Iris pigment epithelial cell (primary cell): ENCODE results near the gene PTPRO.

Experiments
- DNase-seq: peaks from one replicate; pipeline ENCODE4 v3.0.0-alpha.2; 2011; ENCODE audit warnings: low read depth

PTPRO gene

DNA sequence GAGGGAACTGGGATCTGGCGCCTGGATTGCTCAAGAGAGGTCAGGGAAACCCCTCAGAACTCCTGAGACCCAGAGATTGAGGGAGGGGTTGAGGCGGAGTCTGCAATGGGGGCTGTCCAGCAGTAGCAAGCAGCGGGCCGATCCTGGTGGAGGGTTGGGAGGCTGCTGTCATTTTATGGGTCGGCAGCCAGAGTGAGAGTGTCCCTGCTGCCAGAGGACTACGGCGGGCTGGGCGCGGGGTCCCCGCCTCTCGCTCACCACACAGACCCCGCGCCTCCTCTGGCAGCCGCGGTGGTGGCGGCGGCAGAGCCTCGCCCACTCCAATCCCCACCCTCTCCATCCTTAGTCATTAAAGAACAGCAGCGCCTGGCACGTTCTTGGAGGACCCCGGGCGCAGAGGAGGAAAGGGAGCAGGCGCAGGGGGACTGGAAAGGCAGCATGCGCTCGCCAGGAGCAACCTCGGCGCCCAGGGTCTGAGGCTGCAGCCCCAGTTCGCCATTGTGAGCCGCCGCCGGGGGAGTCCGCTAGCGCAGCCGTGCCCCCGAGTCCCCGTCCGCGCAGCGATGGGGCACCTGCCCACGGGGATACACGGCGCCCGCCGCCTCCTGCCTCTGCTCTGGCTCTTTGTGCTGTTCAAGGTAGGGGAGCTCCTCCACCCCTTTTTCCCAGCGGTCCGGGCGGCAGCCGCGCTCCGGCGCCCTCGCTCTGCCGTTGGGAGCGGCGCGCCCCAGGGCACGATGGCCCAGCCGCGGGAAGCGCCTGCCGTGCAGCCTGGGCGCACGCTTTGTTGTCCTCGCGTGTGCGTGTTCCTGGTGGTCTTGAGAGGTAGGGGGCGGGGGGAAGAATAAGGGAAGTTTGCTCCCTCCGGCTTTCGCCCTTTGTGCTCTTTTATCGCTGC lies at the start of gene PTPRO:
PTPRO (plus strand) TSS at position 345 of the 898 bp plus-strand sequence.
- peak; percentile 17 for DNase-seq

DNA sequence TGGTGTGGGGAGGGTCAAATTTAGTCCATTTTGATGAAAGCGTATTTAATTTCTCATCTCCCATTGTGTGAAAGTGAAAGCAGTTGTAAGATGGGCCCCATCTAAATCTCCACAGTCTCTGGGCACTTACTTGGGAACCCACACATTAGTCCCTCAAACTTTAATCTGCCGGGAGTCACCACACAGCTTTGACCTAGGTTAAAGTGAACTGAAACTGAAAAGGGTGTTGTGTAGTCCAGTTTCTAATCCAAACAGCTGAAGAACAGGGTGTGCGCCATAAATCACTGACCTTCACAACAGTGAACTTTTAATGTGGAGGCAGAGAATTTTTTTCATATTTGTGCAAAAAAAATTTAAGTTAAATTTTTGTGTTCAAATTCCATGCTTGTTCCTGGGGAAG lies 48.4 kb upstream of the PTPRO start:
- DNase-seq: no peak

DNA sequence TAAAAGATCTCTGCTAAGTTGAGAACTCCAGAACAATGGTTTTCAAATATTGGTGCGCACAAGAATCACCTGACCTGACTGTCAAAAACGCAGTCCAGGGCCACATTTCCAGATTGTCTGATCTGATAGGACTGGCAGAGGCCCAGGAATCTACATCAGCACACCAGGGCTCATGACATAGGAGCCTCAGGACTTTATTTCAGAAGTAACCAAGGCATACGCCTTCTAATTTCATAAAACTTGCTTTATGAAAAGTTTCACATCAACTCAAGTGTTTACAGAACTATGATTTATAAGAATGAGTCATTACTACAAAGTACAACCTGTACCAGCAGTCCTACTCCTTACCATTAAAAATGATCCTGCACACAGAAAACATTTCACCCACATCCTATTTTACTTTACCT lies 47.7 kb upstream of the PTPRO start:
- peak; percentile 87 for DNase-seq

DNA sequence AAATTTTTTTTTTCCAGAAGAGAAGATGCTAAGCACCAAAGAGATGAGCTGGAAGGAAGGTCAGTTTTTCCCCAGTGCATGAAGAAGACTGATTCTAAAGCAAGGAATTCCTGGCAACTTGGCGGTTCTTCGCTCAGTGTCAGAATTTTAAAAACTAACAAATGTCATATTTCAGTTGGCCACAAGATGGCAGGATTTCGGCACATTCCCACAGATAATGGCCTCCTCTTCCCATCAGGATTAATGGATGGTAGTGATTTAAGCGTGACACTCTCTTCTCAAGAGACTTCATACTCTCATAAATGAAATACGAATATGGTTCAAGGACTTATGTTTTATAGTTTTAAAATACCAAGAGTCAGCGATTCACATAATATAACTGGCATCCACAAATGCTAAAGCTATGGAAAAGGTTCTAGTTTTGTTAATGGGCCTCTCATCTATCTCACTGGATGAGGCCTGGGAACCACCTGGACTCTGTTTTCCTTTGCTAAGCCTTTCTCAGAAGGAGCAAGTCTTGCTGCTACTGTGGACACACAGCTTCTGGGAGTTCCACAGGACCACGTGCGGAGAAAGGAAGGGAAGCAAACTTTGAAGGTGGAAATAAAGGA lies 46.1 kb upstream of the PTPRO start:
- DNase-seq: peak; percentile 49

DNA sequence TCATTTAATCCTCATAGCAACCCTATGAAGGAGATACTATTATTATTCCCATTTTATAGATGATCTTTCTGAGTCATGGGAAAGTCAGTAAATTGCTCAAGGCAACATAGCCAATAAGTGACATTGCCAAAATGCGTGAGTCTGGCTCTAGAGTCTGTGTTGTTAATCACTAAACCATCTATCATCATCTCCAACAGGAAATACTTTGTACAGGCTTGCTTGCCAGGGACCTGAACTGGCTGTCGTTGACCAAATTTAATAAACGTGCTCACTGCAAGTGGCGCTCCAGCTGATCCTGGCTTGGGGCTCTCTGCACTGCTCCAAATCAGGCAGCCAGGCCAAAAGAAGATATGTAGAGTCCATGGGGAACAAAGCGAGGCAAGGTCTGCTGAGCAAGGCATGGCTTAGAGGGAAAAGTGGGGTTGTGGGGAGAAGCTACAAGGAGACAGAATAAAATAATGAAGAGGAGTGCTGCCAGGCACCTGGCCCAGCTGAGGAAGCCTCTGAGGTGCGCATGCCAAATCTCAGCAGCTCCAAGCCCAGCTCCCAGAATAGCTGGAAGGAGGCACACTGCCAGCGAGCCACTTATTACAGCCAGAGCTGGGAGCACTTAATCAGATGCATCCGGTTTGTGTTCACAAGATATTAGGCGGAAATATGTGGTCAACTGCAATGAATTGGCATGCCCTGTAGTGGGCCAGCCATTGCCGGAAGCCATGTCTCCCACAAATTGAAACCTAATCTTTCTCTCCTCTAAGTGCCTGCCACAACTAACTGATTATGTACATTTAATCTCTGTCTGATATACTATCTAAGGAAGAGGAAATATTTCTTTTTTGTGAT lies 43.3 kb upstream of the PTPRO start:
- DNase-seq: peak; percentile 85

DNA sequence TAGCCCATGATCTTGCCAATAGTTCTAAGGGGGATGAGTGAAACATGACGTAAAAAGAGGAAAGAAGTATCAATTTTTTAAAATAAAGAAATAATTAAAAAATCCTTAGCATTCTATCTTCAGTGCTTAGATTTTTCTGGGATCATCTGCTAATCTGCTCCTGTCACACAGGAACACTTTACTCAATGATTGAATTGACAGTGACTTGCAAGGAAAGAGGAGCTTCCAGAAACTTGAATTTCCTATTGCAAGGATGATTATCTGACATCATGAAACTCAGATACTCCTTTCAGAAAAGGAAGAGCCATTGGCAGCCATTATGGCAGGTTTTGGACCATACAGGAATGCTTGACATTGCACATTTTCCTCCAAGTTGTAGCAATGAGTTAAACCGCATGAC lies 41.4 kb upstream of the PTPRO start:
- no peak for DNase-seq

DNA sequence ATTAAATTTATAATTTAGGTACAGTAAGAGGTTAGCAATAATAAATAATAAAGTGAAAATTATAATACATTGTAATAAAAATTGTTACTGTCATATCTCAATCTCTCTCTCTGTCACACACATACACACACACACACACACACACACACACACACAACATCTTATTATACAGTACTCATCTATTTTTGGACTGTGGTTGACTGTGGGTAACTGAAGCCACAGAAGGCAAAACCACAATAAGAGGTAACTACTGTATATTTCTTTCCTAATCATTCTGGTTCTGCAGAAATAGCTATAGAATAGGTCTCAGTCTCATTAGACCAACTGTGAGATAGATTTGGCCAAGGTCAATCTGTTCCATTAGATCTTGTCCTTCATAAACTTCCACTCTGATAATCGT lies 33.1 kb upstream of the PTPRO start:
- no peak for DNase-seq

DNA sequence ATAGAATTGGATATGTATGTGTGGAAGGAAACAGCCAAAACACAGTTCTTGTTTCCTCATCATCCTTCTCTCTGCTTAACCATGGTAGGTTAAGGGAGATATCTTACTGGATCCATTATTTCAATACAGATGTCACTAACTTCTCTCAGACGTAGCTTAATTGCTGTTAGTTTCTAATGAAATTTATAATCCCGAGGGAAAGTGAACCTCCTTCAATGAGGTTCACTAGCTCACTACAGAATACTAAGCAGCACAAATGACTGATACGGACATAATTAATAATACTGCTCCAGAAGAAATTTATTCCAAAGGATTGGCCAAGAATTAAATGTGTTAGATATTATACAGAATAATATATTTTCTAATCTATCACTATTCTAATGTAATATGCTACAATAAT lies 28.6 kb upstream of the PTPRO start:
- no peak for DNase-seq

DNA sequence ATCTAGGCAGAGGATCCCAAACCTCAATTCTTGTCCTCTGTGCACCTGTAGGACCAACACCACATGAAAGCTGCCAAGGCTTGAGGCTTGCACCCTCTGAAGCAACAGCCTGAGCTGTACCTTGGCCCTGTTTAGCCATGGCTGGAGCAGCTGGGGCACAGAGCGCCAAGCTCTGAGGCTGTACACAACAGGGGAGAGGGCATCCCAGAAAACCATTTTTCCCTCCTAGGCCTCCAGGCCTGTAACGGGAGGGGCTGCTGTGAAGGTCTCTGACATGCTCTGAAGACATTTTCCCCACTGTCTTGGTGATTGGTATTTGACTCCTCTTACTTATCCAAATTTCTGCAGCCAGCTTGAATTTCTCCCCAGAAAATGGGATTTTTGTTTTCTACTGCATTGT lies 22.4 kb upstream of the PTPRO start:
- DNase-seq: no peak

DNA sequence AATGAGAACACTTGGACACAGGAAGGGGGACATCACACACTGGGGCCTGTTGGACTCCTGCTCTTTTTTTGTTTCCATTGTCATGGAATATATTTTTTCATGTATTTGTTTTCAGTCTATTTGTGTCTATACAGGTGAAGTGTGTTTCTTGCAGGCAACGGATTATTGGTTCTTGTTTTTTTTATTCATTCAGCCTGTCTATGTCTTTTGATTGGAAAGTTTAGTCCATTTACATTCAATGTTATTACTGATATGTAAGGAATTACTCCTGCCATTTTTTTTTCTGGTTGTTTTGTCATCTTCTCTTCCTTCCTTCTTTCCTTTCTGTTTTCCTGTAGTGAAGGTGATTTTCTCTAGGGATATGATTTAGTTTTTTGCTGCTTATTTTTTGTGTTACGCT lies 18.0 kb upstream of the PTPRO start:
- DNase-seq: no peak

DNA sequence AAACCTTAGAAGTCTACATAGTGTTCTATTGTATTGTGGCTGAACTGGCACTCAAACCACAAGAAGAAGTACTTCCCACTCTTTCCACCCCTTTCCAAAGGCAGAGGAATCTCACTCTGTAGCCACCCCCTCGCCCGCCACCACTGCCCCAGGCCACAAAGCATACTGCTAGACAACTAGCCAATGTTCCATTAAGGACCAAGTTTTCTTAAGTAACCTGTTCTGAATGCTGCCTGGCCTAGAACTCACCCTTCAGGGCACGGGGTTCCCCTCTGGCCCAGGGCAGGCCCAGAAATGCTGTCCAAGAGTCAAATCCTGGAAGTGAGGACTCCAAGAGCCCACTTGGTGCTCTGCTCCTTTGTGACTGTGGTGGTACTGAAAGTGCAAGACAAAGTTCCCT lies 15.7 kb upstream of the PTPRO start:
- DNase-seq: no peak

DNA sequence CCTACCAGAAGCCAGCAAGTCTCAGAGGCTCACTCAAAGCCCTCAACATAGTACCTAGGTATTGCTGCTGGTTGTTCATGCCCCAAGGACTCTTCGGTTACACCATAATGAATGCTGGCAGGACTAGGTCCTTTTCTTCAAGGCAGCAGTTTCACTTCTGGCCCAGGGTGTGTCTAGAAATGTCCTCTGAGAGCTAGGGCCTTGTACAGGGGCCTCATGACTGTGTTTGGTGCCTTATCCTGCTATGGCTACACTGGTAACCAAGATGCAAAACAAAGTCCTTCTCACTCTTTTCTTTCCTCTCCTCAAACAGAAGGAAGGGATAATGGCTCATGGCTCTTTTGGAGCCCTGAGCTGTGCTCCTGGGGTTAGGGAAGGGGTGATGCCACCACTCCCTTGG lies 15.2 kb upstream of the PTPRO start:
- no peak for DNase-seq

DNA sequence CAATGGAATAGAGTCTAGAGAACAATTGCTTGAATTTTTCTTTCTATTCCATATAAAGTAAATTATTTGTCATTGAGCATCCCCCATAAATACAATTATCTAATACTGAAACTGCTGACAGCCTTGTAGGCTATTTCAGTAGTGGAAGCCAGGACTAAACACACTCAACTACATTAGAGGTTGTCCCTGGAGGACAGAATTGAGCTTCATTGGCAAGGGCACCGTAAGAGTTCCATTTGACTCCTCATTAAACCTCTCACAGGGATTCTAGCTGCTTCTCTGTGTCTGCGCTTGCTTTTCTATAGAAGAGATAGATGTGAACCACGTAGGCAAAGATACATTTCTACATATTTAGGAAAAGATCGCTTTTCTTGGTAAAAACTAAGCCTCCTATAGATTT lies 3.5 kb upstream of the PTPRO start:
- no peak for DNase-seq

DNA sequence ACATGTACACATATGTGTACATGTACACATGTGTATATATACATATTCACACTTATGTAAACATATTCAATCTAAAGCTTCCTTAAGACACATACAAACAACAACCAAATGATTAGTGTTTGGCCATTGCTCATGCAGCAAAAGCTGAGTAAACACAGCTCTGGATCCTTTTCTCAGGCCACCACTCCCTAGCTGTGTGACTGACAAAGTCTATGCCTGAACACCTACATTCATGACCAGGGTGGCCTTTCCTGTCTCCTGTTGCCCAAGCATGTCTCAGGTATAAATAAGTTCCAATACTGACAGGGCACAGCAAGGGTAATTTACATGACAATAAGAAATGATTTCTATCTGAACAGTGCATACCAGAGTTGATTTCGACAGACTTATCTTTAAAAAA lies 1.4 kb upstream of the PTPRO start:
- no peak for DNase-seq

DNA sequence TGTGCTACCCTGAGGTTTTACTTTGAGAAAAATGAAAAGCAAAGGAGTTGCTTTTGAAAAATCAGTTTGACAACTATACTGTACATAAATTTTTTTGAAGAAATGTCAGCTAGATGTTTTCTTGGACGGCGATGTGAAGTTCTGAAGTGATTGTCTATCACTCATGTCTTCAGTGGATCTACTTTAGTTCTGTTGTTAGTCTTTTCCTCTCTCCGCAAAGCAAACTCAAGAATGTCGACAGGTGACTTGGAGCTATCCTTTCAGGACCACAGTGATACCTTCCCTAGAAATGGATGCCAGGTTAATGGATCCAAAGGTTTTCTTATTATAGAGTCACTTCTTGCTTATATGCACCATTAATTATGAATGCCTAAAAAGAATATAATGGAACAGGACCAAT lies 1.2 kb downstream of the PTPRO start:
- DNase-seq: no peak

DNA sequence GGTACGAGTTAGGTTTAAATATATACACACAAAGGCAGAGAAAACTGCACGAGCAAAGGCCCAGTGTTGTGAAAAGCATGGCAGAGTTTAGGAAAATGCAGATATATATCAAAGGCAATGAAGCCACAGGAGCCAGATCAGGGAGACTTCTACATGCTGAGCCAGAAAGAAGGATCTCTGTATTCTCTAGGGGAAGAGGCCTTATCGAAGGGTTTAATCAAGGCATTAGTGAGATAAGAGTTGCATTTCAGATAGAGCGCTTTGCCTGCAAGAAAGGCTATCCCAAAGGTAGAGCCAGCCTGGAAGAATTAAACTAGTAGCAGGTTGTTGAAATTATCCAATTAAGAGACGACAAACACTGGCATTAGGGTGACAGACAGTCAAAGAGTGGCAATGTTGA lies 7.6 kb downstream of the PTPRO start:
- DNase-seq: no peak

DNA sequence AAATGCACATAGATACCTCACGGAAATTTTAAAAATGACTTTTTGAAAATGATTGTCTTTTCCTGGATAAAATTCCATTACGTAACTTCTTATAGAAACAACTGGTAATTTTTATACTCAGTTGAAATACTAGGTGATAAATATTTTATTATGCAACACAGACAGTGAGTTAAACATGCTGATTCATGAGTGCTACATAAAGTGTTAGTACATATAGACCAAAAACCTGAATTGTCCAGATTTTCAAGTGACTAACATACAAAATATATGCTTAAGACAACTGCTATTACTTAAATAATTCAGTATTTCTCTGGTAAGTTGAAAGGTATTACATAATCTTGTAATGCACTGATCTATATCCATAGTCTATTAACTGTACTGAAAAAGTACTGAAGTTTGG lies 11.9 kb downstream of the PTPRO start:
- DNase-seq: no peak

DNA sequence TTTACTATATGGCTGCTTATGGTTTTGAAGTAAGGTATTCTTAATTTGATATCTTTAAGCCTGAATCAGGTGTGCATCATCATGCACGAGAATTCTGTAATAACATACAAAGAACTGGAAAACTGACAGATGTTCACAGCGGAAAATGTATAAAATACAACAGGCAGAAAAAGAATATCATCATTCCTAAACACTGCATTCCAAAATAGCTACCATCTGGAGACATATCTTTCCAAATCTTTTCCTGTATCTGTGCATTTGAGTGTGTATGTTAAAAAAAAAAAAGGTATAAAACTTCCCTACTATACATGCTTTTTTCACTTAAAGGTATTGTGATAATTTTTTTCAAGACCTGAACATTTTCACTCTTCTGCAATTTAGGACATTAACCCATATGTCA lies 13.7 kb downstream of the PTPRO start:
- no peak for DNase-seq

DNA sequence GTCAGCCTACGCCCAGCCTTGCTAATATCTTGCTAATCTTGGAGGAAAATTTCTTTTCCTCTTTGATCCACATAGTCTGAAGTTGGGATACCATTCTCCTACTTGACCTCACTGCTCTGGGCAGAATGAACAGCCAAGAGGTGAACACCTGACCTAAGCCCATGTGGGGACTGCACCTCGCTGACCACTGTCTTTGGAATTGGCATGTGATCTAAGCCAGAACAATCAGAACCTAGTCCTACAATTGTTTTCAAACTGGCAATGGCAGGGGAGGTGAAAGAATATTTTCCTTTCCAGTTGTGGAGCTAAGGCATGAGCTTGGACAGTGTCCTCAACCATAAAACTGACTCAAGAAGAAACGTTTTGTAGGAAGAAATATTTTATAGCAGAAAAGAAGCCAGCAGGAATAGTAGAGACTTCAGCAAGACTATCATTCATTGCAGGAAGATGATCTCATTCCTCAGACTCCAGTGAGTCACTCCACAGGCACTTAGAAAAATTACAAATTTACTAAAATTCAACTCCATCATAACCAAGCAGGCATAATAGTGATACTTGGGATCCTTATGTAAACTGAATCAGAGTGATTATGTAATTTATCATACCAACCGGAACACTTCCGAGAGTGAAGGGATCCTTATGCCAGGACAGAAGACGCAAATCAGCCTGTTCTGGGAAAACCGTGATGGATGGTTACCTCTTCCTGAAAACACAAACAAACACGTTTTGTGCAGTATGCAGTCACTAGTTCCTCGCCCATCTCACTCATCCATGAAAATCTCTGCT lies 14.7 kb downstream of the PTPRO start:
- DNase-seq: peak; percentile 80

DNA sequence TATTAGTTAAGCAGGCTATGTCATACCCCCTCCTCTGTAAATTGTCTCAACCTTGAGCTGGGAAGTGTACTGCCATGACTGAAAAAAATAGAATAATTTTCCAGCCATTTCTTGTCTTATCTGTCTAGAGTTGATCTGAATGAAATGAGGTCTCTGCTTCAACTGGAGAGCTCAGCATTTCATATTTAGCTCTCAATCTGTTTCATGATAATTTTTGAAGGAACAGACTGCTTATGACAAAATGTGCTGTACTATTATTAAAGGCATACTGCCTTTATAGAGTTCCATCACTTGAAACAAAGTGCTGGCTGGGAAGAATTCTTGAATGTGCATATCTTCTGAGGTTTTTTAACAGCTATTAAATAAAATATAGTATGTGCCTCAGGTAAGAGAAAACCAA lies 19.1 kb downstream of the PTPRO start:
- no peak for DNase-seq

DNA sequence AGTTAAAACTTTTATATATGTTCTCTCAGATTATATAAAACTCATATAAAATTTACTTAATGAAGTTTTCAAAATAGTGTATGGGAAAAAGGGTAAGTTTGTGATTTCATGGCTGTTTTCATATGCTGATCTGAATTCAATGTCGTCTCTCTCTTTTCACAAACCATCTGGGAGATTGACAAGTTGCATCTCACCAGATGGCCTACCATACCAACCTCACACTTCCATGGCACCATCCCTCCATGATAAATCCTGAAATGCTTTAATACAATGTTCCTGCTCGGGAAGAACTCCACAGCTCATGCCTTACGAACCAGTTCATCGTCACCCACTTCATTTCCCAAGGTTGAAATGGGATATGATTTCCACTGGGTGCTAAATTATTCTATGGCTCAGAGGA lies 22.3 kb downstream of the PTPRO start:
- DNase-seq: no peak

DNA sequence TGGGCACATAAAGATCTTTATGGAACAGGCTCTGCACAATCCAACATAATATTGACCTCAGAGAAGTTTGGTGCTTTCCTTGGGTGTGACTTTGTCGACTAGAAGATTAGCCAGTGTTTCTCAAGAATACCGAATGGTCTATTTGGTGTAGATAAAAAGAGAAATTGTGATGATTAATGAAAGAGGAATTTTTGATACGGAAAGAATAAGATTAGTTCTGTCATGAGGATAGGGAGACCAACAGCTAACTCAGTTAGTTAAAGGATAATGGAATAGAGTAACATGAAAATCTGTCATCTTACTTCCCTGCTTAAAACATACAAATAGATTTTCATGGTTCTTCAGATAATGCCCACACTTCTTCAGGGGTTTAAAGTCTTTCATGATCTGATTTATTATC lies 24.2 kb downstream of the PTPRO start:
- DNase-seq: no peak
